KOPT-K1 (cell line): ENCODE data around the gene SEPTIN8.

Experiments used
- H3K27ac ChIP-seq: fragments of 200-600 bp; sonication (generic); 2 replicates; pipeline ENCODE4 v1.5.1; 2016; ENCODE audit warnings: antibody characterized with exemption, mild to moderate bottlenecking, low read depth, low read length; ENCODE audit not compliant: poor library complexity, severe bottlenecking
- H3K36me3 ChIP-seq: fragments of 200-600 bp; sonication (generic); 2 replicates; pipeline ENCODE4 v1.5.1; 2017; ENCODE audit warnings: antibody characterized with exemption, mild to moderate bottlenecking, low read length, moderate library complexity; ENCODE audit not compliant: insufficient read depth
- H3K9me3 ChIP-seq: fragments of 200-600 bp; sonication (generic); 2 replicates; pipeline ENCODE4 v1.5.1; 2017; ENCODE audit warnings: antibody characterized with exemption, low read length, mild to moderate bottlenecking; ENCODE audit not compliant: insufficient read depth, poor library complexity, severe bottlenecking

The SEPTIN8 gene

DNA sequence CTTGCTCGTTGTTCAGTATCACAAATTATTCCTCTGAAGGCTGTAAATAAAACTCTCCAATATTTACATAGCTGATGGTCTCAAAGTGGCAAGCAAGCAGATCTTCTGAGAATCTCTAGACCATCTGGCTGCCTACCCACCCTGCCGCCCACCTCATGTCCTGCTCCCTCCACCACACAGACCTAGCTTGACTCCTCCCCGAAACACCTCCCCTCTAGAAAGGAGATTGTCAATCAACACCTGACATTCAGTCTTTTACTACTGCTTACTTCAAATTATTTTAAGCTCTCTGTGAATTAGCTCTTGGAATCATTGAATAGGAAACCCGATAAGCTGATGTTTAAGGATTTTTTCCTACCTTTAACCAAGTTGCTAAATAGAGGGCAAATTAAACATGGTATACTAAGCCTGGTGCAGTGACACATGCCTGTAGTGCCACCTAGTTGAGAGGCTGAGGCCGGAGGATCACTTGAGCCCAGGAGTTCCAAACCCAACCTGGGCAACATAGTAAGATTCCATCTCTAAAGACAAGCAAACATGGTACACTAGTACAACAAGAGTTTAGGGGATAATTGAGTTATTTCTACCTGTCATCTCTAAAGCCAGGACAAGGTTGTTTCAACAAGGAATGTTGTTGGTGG, 25.1 kb upstream of the SEPTIN8 start:
- Histone ChIP-seq H3K36me3 (no peaks in the 10 kb centered on the region), H3K9me3 (no peaks in the 10 kb centered on the region), H3K27ac (no peak overlapping the region)

DNA sequence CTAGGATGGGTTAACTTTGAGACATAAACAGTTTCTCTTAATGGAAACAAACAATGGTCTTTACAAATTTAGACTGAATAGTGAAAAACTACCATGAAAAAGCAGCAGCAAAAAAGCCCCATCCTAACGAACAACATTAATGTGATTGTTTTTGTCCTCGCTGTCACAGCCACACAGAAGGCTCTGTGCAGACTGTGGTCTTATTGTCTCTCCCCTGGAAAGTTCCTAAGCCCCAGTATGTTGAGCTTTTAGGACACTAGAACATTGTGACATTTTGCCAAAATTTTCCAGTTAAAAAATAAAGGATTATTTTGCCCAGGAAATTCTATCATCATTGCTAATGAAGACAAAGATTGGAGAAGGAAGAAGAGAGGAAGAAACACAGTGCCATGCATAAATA, 23.5 kb upstream of the SEPTIN8 start:
- Histone ChIP-seq H3K27ac (no peak overlapping the region), H3K9me3 (no peaks in the 10 kb centered on the region), H3K36me3 (no peaks in the 10 kb centered on the region)

DNA sequence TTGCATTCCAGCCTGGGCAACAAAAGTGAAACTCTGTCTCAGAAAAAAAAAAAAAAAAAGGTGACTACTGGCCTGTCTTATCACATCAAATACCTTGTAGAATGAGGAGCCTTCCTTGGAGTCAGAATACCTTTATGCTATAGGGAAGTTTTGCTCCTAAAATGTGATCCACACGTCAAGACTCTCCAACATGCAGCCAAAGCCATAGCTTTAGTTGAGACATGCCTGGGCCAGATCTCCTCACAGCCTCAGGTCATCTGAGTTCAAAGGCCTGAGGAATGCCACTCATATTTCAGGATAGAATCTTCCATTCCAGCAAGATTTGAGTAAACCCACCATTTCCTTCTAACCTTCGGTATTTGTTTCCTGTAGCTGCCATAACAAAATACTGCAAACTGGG, 22.4 kb upstream of the SEPTIN8 start:
- no peaks in the 10 kb centered on the region for H3K36me3 ChIP-seq
- H3K9me3 ChIP-seq, result no peaks in the 10 kb centered on the region
- H3K27ac ChIP-seq, result no peak overlapping the region

DNA sequence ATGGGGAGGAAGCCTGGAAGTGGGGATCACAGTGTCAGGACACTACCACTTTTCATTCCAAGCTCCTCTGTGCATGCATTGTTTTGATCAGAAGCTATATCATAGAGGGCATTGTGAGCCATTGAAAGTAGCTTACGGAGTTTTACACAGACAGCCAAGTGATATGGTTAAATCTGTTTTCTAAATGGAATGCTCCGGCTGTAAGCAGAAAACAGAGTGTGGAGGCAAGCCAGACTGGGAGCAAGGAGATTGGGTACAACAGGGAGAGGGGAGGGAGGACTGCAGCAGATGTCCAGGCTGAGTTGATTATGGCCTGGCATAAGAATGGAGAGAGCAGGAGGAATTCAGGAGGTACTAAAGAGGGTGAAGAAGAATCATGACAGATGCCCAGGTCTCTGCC, 20.6 kb upstream of the SEPTIN8 start:
- Histone ChIP-seq H3K9me3 (no peaks in the 10 kb centered on the region), H3K36me3 (no peaks in the 10 kb centered on the region), H3K27ac (no peak overlapping the region)

DNA sequence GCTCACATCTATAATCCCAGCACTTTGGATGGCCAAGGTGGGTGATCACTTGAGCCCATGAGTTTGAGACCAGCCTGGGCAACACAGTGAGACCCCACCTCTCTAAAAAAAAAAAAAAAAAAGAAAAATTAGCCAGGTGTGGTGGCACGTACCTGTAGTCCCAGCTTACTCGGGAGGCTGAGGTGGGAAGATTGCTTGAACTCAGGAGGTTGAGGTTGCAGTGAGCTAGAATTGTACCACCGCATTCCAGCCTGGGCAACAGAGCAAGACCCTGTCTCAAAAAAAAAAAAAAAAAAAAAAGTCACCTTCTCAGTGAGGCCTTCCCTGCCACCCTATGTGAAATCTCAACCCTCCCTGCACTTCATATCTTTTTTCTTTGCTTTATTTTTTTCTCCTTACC, 14.0 kb upstream of the SEPTIN8 start:
- Histone ChIP-seq H3K36me3 (no peaks in the 10 kb centered on the region), H3K9me3 (no peaks in the 10 kb centered on the region), H3K27ac (no peak overlapping the region)

DNA sequence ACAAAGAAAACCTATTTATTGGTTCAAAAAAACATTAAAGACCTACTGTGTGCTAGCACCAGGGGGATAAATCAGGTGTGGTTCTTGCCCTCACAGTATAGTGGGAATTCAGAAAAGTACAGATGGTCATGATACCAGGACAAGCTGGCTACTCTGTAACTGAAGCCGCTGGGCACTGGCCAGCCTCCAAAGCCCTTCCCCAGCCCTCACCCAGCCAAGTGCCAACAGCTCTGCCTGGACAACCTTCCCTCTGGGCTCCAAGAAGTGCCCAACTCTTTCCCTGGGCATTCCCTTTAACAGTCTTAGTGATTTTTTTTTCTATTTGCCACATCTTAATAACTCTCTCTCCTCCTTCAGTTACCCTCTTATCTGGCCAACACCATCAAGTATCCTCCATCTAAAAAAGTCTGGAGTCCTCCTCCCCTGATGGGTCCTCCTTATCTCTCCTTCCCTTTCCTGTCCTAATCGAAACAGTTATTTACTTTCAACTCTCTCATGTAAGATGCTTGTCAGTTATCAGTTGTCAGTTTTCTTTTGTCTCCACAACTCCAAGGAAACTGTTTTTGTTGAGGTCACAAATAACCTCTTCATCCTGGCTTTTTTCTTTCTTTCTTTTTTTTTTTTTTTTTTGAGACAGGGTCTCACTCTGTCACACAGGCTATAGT, 13.3 kb upstream of the SEPTIN8 start:
- Histone ChIP-seq H3K36me3 (no peaks in the 10 kb centered on the region), H3K9me3 (no peaks in the 10 kb centered on the region), H3K27ac (no peak overlapping the region)

DNA sequence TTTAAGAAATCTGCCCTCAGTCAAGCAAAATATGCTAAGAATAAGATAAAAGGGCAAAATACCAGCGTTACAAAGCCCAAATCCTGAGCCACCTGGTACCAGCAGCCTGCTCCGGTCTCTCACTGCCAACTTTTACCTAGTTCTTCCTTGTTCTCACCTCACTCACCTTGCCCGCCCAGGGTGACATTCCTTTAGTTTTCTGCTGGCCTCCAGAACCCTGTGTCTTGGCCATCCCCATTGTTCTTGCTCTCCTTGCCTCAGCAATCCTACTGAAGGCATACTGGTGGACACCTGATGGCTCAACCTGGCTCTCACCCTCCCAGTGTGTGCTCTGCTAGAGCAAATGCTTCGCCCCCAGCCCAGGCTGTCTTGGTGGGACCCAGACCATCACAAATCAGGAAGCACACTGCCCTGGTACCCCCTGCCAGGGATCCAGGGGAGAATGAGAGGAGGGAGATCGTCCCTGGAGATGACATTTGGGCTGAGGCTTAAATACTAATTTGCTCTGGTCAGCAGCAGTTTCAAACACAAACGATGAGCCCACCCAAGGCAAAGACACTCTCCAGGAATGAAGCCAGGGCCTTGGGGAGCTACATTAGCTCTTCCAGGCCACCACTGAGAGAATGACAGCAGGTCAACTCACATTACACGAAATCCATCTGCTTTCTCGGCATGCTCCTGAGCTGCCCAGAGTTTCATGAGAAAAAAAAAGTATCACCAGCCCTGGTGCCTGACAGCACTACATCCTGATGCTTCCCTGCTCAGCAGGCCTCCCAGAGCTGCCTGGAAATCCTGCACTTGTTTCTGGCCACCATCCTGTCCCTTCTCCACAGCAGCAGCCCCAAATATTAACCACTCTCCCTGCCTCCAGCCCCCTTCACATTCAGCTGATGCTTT, 12.2 kb upstream of the SEPTIN8 start:
- H3K36me3 ChIP-seq, result no peaks in the 10 kb centered on the region
- no peak overlapping the region for H3K27ac ChIP-seq
- no peaks in the 10 kb centered on the region for H3K9me3 ChIP-seq

DNA sequence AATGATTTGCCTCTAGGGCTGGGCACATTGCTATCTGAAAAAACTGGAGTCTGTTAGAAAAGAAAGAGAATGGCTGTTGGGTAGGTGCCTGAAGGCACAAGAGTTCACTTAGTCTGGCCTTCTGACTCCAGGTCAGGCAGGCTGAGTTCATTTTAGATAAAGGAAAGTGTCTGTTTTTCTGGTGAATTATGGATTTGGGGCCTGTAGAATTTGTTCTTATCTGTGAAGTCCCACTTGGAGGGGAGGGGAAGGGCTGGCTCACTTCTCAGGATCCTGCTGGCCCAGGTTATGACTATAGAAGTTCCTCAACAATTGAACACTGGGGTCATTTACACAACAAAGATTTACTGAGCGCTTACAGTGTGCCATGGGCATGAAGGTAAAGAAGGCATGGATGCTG, 11.5 kb upstream of the SEPTIN8 start:
- Histone ChIP-seq H3K27ac (no peak overlapping the region), H3K36me3 (no peaks in the 10 kb centered on the region)

DNA sequence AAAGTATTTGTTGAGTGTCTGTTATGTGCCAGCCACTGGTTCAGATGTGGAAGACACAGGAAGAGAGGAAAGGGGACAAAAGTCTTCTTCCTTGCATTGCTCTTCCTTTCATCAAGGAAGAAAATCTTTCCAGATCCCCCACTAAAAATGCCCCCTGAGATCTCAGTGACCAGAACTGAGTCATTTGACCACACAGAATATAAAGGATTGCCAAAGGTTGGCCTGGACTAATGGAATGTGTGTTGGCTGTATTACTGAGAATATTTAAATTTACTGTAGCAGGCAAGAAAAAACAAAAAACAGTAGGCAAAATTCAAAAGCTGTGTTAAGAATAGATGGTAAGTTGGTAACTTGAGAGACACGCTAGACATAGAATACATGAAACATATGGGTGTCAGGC, 10.0 kb upstream of the SEPTIN8 start:
- H3K27ac ChIP-seq, result no peak overlapping the region
- no peaks in the 10 kb centered on the region for H3K36me3 ChIP-seq
- no peaks in the 10 kb centered on the region for H3K9me3 ChIP-seq

More for the DNA sequence above, 11.5 kb upstream of the SEPTIN8 start:
- no peaks in the 10 kb centered on the region for H3K9me3 ChIP-seq

DNA sequence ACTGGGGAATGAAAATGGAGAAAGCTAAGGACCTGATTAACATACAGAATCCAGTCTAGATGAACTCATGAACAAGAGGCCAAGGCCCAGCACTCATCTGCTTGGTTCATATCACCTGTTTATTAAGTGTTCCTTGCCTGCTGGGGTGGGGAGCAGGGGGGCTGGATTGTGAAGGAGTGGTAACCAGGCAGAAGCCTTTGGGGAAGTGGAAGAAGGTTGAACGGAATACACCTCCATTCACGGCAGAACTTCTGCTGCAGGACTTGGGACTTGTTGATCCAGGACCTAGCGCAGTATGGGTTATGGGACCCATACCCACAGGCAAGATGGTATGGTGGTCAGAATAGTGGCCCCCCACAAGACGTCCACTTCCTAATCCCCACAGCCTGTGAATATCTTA, 8.8 kb upstream of the SEPTIN8 start:
- Histone ChIP-seq H3K27ac (no peak overlapping the region), H3K36me3 (no peaks in the 10 kb centered on the region), H3K9me3 (no peaks in the 10 kb centered on the region)

DNA sequence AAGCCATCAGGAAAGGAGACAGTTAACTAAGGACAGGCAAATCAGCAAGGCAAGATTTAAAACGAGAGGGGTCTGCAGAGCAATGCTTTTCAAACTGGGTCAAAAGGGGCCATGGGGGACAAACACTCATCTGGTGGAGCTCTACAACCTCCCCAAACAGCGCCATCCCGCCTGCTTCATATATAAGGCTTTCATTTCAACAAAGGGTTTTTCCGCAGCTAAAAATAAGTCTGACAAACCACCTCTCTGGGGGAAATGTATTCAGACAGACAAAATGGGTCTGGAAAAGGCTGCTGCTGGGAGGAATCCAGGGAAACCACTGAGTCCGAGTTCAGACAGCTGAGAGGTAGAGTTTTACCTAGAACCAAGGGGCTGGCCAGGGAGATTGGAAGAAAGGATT, 8.3 kb upstream of the SEPTIN8 start:
- Histone ChIP-seq H3K9me3 (no peaks in the 10 kb centered on the region), H3K36me3 (no peaks in the 10 kb centered on the region), H3K27ac (no peak overlapping the region)

DNA sequence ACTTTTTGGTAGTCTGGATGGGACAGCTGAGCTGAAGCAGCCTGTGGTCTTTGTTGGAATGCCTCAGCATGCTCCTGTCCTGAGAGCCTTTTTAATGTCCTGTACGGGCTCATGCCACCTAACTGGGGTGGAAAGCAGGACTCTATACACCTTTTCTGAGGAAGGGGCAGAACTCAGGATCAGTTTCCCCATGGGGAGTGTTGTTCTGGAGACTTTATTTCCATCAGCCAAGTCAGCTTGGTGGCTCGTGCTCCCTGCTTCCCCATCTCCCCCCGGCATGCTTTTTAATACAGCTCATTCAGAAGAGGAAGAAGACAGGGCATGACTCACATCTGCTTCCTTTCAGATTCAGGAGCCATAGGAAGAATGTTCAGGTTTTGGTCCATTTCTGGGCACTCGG, 5.1 kb upstream of the SEPTIN8 start:
- Histone ChIP-seq H3K9me3 (no peaks in the 10 kb centered on the region), H3K27ac (no peak overlapping the region), H3K36me3 (no peaks in the 10 kb centered on the region)

DNA sequence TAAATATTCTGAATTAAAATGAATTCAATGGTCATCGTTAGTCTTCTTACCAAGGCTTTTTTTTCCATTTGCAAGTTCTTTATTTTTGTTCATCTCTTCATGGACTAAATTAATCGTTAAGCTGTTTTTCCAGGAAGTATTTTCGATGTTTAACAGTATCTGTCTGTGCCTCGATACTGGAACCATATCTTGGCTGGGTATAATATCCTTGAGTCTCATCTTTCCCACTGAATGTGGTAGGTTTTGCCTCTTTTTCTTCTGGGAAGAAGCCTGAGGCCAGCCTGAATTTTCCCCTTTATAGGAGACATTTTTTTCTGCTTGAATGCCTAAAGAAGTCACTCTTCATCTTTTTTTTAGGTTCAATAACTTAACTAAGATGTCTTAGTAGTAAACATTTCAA, 4.0 kb upstream of the SEPTIN8 start:
- Histone ChIP-seq H3K9me3 (no peaks in the 10 kb centered on the region), H3K36me3 (no peaks in the 10 kb centered on the region), H3K27ac (no peak overlapping the region)

DNA sequence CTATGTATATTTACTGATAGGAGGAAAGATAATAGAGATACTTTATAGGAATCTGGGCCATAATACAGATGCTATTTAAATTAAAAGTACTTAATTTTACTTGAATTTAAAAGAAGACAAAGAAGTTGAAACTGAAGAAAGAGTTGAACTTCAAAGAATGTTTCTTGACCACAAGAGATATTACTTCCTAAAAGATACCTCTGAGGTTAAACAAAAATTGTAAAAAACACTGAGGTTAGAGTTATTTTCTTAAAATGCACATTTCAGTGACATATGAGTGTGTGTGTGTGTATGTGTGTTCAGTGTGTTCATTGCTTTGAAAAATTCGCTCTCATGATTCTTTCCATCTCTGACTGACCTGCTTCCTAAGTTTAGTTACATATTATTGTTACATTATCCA, 3.5 kb upstream of the SEPTIN8 start:
- H3K27ac ChIP-seq, result no peak overlapping the region
- no peaks in the 10 kb centered on the region for H3K36me3 ChIP-seq
- no peaks in the 10 kb centered on the region for H3K9me3 ChIP-seq

DNA sequence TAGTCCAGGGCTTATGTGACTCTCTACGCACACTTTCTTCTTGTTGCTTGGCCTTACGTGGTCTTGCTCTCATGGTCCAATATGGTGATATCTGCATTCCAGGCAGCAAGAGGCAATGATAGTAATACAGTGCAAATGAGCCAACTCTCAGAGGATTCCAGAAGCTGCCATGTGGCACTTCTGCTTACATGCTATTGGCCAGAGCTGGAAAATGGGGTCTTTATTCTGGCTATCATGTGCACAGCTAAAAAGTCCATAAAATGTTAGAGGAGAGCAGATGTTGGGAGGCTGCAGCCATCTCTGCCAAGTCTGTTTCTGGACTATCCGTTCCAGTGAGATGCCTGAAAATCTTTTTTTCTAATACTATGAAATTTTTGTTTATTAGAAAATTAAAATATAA, 2.9 kb upstream of the SEPTIN8 start:
- Histone ChIP-seq H3K27ac (peak overlapping the region; percentile 30), H3K9me3 (no peaks in the 10 kb centered on the region), H3K36me3 (no peaks in the 10 kb centered on the region)
